ENCODE data around the gene ARMC2.
"Not testable (repeated sequence)": the region's sequence is repeated elsewhere in the genome, so short reads cannot be mapped to it uniquely, and the experiment has no call there.

The ARMC2 gene

DNA sequence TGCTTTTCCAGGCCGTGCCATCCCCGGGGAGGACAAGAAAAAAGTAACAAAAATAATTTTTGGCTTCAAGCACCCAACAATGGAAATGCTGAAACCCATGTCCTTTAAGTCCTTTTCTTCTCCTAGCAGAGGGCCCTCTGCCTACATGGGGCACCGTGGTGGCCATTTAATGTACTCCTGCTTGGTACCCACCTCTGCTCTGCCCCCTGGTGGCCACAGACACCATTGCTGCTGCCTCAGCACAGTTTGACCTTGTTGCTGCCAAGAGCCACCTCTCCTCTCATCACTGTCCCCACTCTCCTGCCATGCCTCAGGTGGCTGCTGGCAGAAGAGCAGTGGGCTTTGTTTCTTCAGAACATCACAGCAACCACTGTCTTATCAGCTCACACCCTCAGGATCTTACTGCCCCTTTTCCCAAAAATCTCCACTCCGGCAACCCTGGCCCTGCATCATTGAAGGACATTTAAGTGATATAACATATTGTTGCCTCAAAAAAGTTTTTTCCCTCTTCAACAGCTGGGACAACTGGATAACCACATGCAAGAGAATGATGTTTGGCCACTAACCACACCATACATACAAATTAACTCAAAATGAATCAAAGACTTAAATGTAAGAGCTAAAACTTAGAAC is 12.9 kb upstream of the ARMC2 start:
- DNase-seq (ENCODE audit: low read depth in 2 of 2) = peak; percentile 73 to 80

- DNase-seq (ENCODE audit: low read depth in 2 of 2) = no peak
Measured at GRCh38 chr6:108836061-108836460, 12.2 kb upstream of the ARMC2 start.

DNA sequence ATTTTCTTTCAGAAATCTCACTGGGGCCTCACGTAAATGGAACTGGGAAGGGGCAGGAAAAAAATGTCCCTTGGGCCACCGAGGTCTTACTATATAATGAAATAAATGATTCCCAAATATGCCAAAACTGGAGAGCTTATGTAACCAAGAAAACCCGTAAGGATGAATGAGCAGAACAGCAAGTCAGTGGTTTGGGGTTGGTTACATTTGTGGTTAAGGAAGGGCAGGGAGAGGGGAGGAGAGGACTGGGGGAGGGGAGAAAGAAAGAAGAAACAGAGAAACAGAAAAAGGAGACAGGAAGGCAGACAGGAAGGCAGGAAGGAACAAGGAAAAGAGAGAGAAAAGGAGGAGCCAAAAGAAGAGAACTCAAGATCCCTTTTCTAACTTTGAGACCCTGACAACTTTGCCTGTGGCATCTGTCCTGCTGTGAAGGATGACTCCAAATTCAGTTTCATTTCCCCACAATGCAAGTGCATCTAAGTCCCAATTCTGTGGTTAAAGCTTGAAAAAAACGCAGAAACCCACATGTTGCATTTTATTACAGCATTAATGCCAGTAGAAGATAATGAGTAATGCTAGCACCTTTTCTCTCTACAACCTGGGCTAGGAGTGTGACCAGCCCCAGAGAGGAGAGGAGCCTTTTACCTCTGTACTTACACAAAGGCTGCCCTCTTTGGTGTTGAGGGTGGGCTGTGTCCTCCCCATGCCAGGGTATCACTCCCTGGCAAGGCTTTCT is 10.8 kb upstream of the ARMC2 start:
- DNase-seq (ENCODE audit: low read depth in 2 of 2) = no peak

DNA sequence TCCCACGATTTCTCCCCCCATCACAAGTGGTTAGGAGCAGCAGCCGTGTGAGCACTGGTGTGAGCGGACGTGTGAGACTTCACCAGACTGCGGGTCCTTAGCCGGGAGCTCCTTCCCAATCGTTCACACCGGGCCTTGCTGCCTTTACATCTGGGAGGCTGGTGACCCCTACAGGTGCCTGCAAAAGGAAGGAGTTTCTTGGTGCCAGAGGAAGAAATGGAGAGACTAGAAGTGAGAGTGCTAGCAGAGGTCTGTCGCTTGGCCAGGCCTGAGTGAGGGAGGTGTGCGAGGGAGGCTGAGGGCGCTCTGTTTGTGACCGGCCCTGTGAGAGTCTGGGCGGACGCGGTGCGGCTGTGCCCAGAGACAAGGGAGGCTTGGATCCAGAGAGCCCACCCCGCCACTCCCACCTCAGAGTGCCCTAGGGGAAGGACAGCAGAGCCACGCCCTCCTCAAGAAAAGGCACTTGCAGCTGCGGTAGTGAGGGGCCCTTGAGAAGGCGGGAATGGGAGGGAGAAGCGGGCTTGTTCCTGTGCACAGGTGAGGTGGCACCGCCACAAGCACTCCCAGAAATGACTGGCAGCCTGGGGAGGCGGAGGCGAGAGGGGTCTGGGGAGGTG is 10.0 kb upstream of the ARMC2 start:
- no peak for DNase-seq (ENCODE audit: low read depth in 2 of 2)

- DNase-seq (ENCODE audit: low read depth in 2 of 2) = no peak
Measured at GRCh38 chr6:108839083-108839642, 9.1 kb upstream of the ARMC2 start.

GRCh38 chr6:108840919-108841318 is 7.3 kb upstream of the ARMC2 start:
- no peak for DNase-seq (ENCODE audit: low read depth in 2 of 2)

DNA sequence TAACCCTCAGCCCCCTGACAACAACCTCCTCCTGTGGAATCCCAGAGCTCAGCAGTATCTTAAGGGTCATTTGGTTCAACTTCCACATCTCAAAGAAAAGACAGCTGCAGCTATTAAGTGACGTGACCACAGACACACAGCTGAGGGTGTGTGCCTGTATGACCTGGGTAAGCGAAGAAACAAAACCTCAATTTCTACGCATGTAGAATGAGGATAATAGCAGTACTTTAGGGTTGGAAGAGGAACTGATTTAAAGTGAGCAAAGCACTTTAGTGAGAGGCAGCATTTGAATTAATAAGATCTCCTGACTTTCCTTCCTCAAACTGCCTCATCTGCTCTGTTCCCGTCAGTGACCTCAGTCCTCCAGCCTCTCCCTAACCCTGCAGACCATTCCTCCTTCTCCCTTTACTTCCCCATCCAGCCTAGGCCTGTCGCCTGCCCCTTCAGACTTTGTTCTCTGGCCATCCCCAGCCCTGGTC is 6.8 kb upstream of the ARMC2 start:
- DNase-seq (ENCODE audit: low read depth in 2 of 2) = no peak

GRCh38 chr6:108844135-108844534 is 4.1 kb upstream of the ARMC2 start:
- no peak for DNase-seq (ENCODE audit: low read depth in 2 of 2)

- no peak for DNase-seq (ENCODE audit: low read depth in 2 of 2)
Measured at GRCh38 chr6:108845145-108845544, 3.1 kb upstream of the ARMC2 start.

- no peak for DNase-seq (ENCODE audit: low read depth in 2 of 2)
Measured at GRCh38 chr6:108846101-108846500, 2.1 kb upstream of the ARMC2 start.

DNA sequence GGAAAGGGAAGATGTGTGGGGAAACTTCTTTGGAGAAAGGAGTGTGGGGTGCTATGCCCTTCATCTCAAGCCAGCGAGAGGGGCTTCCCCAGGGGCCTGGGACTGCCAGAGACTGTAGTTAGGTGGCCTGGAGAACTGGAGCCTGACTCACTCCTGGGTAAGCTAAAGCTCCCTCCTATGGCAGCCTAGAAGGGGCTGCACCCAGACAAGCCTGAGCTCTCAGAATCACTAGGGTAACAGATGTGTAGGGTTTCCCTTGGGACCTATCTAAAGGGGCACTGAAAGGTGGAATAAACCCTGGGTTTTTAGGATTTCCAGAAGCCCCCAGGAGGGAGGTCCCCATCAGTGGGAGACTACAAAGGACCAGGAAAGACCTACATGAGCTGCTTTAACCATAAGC is 1.6 kb upstream of the ARMC2 start:
- no peak for DNase-seq (ENCODE audit: low read depth in 2 of 2)

GRCh38 chr6:108847738-108848115 is 495 bp upstream of the ARMC2 start:
- DNase-seq (ENCODE audit: low read depth in 2 of 2) = no peak

DNA sequence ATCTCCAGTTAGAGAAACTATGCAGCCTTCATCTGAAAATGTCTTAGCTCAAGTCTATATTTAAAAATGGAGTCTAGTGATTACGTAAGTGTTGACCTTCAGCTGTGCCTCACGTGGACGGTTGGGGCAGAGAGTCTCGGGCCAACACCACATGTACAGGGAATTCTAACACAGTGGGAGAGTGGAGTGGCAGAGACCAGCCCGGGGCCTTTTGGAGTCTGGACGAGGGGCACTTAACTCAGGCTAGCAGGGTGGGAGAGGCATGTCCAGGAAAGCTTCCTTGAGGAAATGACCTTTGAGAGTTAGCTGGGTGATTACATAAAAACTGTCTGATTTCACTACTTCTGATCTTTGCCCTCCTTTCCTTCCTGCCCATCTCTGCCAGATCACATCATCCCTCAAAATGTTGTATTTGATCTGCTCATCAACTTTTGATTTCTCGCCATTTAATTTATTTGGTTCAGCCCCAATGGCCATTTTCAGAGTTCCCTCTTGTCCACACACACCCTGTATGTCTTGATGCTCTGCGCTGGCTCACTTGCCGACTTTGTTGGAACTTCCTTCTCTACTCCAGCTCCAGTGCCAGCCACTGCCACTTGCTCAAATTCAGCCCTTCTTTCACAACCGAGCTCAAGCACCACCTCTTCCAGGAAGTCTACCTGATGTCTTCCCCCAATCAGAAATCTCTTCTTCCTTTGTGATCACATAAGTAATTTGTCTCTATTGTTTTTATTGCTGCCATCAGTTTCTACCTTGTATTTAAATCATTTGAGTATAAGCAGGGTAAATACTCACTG is 2.6 kb downstream of the ARMC2 start:
- no peak for DNase-seq (ENCODE audit: low read depth in 2 of 2)

DNA sequence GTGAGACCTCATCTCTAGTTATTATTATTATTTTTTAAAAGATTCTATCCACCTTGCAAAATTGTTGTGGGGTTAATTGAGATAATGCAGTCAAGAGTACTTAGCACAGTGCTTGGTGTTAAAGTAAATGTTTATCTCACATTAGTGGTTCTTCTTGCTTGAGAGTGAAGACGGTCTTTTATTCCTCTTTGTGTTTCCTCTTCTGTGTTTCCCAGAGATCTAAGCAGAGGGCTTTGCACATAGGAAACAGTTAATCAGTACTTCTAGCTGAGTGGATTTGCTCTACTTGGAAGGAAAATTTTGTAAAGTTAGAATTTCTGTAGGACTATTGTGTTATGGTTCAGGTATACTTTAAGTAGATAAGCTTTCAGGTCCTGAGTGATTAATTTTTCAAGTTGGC is 3.5 kb downstream of the ARMC2 start:
- DNase-seq (ENCODE audit: low read depth in 2 of 2) = no peak

GRCh38 chr6:108853077-108853476 is 4.9 kb downstream of the ARMC2 start:
- DNase-seq (ENCODE audit: low read depth in 2 of 2) = no peak

- DNase-seq (ENCODE audit: low read depth in 2 of 2) = no peak
Measured at GRCh38 chr6:108862479-108863191, 14.4 kb downstream of the ARMC2 start.

DNA sequence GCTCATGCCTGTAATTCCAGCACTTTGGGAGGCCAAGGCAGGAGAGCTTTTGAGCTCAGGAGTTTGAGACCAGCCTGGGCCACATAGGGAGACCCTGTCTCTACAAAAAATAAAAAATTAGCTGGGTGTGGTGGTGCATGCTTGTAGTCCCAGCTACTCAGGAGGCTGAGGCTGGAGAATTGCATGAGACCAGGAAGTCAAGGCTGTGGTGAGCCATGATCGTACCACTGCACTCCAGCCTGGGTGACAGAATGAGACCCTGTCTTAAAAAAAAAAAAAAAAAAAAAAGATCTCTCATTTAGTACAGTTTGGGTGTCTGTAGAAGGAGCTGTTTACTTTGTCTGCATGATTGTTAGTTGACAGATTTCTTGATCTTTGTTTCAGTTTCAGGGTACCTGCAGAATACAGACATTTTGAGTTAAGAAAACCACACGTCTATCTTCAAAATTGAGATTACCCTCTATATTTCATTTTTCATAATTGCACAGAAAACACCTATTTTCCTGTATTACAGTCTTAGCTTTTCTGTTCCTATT is 17.6 kb downstream of the ARMC2 start:
- DNase-seq (ENCODE audit: low read depth in 2 of 2) = not testable (repeated sequence)

DNA sequence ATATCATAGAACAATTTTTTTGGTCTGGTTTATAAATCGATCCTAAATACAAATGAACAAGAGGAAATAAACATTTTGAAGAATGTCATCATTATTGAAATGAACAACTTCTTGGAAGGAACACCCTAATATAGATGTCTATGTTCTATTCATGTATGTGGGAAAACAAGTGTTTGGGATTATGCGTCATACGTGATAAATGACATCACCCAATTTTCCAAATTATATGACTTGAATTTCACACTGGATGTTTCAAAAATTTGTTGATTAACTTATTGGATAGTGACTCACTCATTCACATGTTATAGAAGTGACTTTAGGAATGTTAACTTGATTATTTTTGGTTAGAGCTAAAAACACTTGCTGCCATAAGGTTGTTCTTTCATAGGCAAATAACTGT is 18.6 kb downstream of the ARMC2 start:
- DNase-seq (ENCODE audit: low read depth in 2 of 2) = no peak

DNA sequence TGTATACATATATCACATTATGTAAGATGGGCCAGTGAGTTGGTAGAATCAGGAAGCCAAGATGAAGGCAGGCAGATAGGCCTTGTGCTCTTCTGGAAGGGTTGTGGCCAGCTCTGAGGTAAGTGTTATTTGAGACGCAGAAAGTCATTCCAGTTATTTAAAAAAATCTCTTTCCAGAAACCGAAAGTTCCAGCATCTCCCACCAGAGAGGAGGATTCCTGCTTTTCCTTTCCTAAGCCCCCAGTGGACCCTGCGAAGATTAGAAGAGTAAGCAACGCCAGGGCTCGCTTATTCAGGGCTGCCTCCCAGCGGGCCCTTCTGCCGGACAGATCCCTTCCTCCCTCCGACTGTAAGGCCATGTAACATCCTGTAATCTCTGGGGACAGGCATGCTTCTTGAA is 20.4 kb downstream of the ARMC2 start:
- DNase-seq (ENCODE audit: low read depth in 2 of 2) = no peak

GRCh38 chr6:108869876-108870275 is 21.7 kb downstream of the ARMC2 start:
- DNase-seq (ENCODE audit: low read depth in 2 of 2) = no peak

DNA sequence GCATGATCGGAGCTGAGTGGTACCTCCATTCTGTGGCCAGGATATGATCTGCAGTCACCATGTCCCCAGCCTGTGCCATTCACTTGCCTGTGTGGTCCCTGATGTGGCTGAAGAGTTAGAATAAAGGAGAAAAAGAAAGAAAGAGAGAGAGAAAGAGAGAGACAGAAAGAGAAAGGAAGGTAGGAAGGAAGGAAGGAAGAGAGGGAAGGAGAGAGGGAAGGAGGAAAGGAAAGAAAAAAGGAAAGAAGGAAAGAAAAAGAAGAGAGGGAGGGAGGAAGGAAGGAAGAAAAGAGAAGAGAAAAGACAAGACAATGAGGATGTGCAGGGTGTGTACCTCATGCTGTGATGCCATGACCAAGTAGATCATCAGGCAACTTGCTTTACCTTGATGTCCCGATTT is 22.1 kb downstream of the ARMC2 start:
- DNase-seq (ENCODE audit: low read depth in 2 of 2) = no peak

All from stimulated activated CD8-positive, alpha-beta memory T cell treated with anti-CD3 and anti-CD28 coated beads, Interleukin-2, amount 100 ng/mL, for 48 hours (primary cell).